Activated CD4-positive, alpha-beta T cell treated with anti-CD3 and anti-CD28 coated beads, Interleukin-2, amount 50 U/mL, for 4 hours (primary cell): ENCODE results near the gene PDE11A.

ENCODE experiments used
- DNase-seq, 2 experiments: peaks; one replicate each; pipeline ENCODE4 v3.0.0-alpha.2; 2020

The PDE11A gene

GRCh38 chr2:177660742-177661141 is 411.8 kb downstream of the PDE11A start:
- no peak for DNase-seq

GRCh38 chr2:177658309-177658708 is 414.3 kb downstream of the PDE11A start:
- DNase-seq = no peak

GRCh38 chr2:177651833-177652232 is 420.7 kb downstream of the PDE11A start:
- DNase-seq = no peak

GRCh38 chr2:177649568-177650518 is 422.7 kb downstream of the PDE11A start:
- DNase-seq = no peak

- DNase-seq = no peak
These were observed 425.8 kb downstream of the PDE11A start for GRCh38 chr2:177646791-177647190.

- no peak for DNase-seq
These were observed 426.3 kb downstream of the PDE11A start for GRCh38 chr2:177646241-177646640.

- no peak for DNase-seq
These were observed 431.2 kb downstream of the PDE11A start for GRCh38 chr2:177641331-177641730.

- no peak for DNase-seq
These were observed 432.2 kb downstream of the PDE11A start for GRCh38 chr2:177640423-177640822.

- no peak for DNase-seq
These were observed 433.2 kb downstream of the PDE11A start for GRCh38 chr2:177639262-177639914.

- DNase-seq = no peak
These were observed 434.1 kb downstream of the PDE11A start for GRCh38 chr2:177638507-177638906.

- no peak for DNase-seq
These were observed 435.9 kb downstream of the PDE11A start for GRCh38 chr2:177636672-177637071.

GRCh38 chr2:177635696-177636095 is 436.9 kb downstream of the PDE11A start:
- no peak for DNase-seq

- DNase-seq = no peak
These were observed 438.7 kb downstream of the PDE11A start for GRCh38 chr2:177633910-177634294.

- no peak for DNase-seq
These were observed 439.5 kb downstream of the PDE11A start for GRCh38 chr2:177633111-177633510.

GRCh38 chr2:177631680-177632079 is 440.9 kb downstream of the PDE11A start:
- DNase-seq = no peak

- no peak for DNase-seq
These were observed 443.1 kb downstream of the PDE11A start for GRCh38 chr2:177629357-177630024.

GRCh38 chr2:177628831-177629230 is 443.7 kb downstream of the PDE11A start:
- no peak for DNase-seq

- no peak for DNase-seq
These were observed 446.6 kb downstream of the PDE11A start for GRCh38 chr2:177625744-177626650.

GRCh38 chr2:177622521-177622920 is 450.1 kb downstream of the PDE11A start:
- no peak for DNase-seq

GRCh38 chr2:177619986-177620385 is 452.6 kb downstream of the PDE11A start:
- DNase-seq = no peak

GRCh38 chr2:177619461-177619860 is 453.1 kb downstream of the PDE11A start:
- DNase-seq = no peak
